Hepatocyte (in vitro differentiated cells): Measurements from ENCODE around the gene DCC.

Source experiments
- EZH2 ChIP-seq: fragments of 200-600 bp; sonication (generic); IDR thresholded peaks from 2 replicates; pipeline ENCODE4 v1.6.1; 2016; ENCODE audit warnings: antibody characterized with exemption, mild to moderate bottlenecking, borderline replicate concordance
- EZH2phosphoT487 ChIP-seq: fragments of 200-600 bp; sonication (generic); IDR thresholded peaks from one replicate; pipeline ENCODE4 v1.6.1; 2018; ENCODE audit warnings: antibody characterized with exemption, mild to moderate bottlenecking, low read depth, moderate library complexity; ENCODE audit not compliant: unreplicated experiment, severe bottlenecking

DNA sequence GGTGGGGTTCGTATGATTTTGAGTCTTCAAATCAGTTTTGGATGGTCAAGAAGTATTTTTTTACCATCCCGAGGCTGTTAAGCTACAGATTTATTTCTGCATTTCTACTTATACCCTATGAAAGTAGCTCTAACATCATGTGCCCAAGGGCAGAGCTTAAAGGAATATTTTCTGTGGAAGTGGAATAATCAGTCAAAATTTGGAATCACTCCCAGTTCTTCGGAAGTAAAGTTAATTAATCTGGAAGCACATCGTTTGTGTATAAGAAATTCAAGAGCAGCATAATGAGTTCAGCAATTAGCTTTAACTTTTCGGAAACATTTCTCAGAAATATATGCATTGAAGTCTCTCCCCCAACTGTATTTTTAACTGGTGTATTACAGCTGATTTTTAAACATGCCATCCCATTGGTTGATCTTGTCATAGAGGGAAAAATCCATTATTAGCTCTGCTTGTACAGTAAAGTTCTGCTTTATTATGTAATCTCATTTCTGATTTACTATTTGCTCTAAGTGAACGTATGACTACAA is 510.1 kb downstream of the DCC start:
- TF ChIP-seq EZH2phosphoT487 (no peak), EZH2 (no peak)
